ENCODE measurements around the gene KIF11. TPM values are rescaled to one million over a fixed set of nuclear protein-coding genes. Genes with fewer than 3 reads are reported as not detected.

The KIF11 gene
- total RNA-seq, 1 donor from 2014 or later = 5.7 TPM

GRCh38 chr10:92690915-92691590, 98.1 kb downstream of the KIF11 start:
- peaks cover 36 to 41% (median 41%) of the 10 kb centered on the region in 3 donors for H3K27me3 ChIP-seq (ENCODE audit: control insufficient read depth in 3 of 3, insufficient read depth in 3 of 3, low read length in 3 of 3)

DNA sequence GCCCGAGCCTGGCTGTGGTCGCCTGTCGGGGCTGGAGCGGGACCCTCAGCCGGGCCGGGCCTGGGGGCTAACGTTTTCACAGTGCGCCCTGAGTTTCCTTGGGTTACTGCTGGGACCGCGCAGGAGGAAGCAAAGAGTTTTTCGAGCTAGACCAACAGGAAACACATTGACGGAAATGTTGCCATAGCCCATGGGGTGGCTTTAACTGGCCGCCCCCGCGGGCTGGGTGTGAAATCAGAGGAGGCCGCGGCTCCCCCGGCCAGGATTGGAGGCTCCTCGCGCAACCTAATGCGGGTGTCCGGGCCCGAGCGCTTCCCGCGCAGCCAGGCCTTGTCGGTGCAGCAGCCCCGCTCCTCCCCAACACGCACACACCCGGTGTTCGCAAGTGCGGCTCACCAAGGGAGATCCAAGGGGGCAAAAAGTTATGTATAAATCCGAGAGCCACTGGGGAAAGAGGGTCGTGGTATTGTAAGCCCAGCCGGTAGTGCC, 98.7 kb downstream of the KIF11 start:
- Histone ChIP-seq H3K27ac (ENCODE audit: low read depth, low read length) (peak overlapping the region; percentile 70), H3K4me1 (ENCODE audit: control insufficient read depth in 3 of 3, insufficient read depth in 3 of 3, low read length in 3 of 3) (peaks cover 0 to 8% (median 6%) of the 10 kb centered on the region in 3 donors), H3K9ac (ENCODE audit: low read depth in 1 of 3, low read length in 3 of 3) (peak overlapping the region in 1 of 3 donors; percentile 64), H3K4me3 (ENCODE audit: low read length in 3 of 3) (peak overlapping the region; percentile 39 to 64 (median 43)), H3K27me3 (ENCODE audit: control insufficient read depth in 3 of 3, insufficient read depth in 3 of 3, low read length in 3 of 3) (peaks cover 41 to 47% (median 47%) of the 10 kb centered on the region in 3 donors), H3K36me3 (ENCODE audit: control insufficient read depth in 3 of 3, insufficient read depth in 3 of 3, low read length in 3 of 3) (no peaks in the 10 kb centered on the region), H3K9me3 (ENCODE audit: control insufficient read depth in 3 of 3, low read length in 3 of 3) (no peaks in the 10 kb centered on the region)

More at GRCh38 chr10:92690915-92691590, 98.1 kb downstream of the KIF11 start:
- H3K9ac ChIP-seq (ENCODE audit: low read depth in 1 of 3, low read length in 3 of 3) = peak overlapping the region; percentile 16 to 64 (median 36)
- H3K4me1 ChIP-seq (ENCODE audit: control insufficient read depth in 3 of 3, insufficient read depth in 3 of 3, low read length in 3 of 3) = peaks cover 0 to 8% (median 6%) of the 10 kb centered on the region in 3 donors
- no peaks in the 10 kb centered on the region for H3K9me3 ChIP-seq (ENCODE audit: control insufficient read depth in 3 of 3, low read length in 3 of 3)
- H3K4me3 ChIP-seq (ENCODE audit: low read length in 3 of 3) = peak overlapping the region in 2 of 3 donors; percentile 45 to 60
- H3K27ac ChIP-seq (ENCODE audit: low read depth, low read length) = peak overlapping the region; percentile 70
- H3K36me3 ChIP-seq (ENCODE audit: control insufficient read depth in 3 of 3, insufficient read depth in 3 of 3, low read length in 3 of 3) = no peaks in the 10 kb centered on the region

- H3K27me3 ChIP-seq (ENCODE audit: control insufficient read depth in 3 of 3, insufficient read depth in 3 of 3, low read length in 3 of 3) = peaks cover 41 to 48% (median 47%) of the 10 kb centered on the region in 3 donors
- peak overlapping the region; percentile 17 to 64 (median 39) for H3K4me3 ChIP-seq (ENCODE audit: low read length in 3 of 3)
- H3K4me1 ChIP-seq (ENCODE audit: control insufficient read depth in 3 of 3, insufficient read depth in 3 of 3, low read length in 3 of 3) = peaks cover 0 to 8% (median 6%) of the 10 kb centered on the region in 3 donors
- peak overlapping the region in 1 of 3 donors; percentile 54 for H3K9ac ChIP-seq (ENCODE audit: low read depth in 1 of 3, low read length in 3 of 3)
- no peaks in the 10 kb centered on the region for H3K9me3 ChIP-seq (ENCODE audit: control insufficient read depth in 3 of 3, low read length in 3 of 3)
- peak overlapping the region; percentile 70 for H3K27ac ChIP-seq (ENCODE audit: low read depth, low read length)
- H3K36me3 ChIP-seq (ENCODE audit: control insufficient read depth in 3 of 3, insufficient read depth in 3 of 3, low read length in 3 of 3) = no peaks in the 10 kb centered on the region
These were observed 99.2 kb downstream of the KIF11 start for GRCh38 chr10:92692080-92692671.

DNA sequence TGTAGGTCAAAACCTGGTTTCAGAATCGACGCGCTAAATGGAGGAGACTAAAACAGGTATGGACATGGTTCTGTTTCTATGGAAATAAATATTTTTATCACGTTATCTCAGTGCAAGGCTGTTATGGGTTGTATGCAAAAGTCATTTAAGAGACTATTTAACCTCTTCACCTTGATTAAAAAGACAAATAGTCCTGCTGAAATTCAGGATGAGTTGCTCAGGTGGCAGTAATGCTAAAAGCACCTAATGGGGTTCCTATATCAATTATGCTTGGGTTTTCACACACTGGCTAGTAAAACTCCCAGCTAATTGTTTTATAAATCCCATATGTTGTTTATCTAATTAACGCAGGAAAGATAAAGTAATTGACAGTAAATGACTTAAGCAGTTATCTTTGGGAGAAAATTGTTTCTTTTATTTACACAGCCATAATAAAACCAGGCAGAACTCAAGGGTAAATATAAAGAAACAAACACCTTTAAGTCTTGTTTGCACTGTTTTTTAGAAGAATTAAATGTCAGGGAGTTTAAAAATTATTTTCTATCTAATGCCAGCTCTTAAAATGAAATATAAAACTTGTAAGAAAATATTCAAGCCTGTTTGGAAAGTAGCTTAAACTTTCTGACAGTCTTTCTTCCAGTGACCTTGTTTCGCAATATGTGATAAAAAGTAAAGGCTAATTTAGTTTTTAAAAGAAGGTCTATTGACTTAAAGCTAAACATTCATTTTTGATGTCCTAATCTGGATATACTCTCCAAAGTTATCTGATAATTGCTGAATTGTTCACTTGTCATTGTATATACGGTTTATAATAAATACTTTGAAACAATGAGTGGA, 100.0 kb downstream of the KIF11 start:
- Histone ChIP-seq H3K4me1 (ENCODE audit: control insufficient read depth in 3 of 3, insufficient read depth in 3 of 3, low read length in 3 of 3) (peaks cover 0 to 8% (median 6%) of the 10 kb centered on the region in 3 donors), H3K4me3 (ENCODE audit: low read length in 3 of 3) (peak overlapping the region in 2 of 3 donors; percentile 39 to 64), H3K27ac (ENCODE audit: low read depth, low read length) (no peak overlapping the region), H3K36me3 (ENCODE audit: control insufficient read depth in 3 of 3, insufficient read depth in 3 of 3, low read length in 3 of 3) (no peaks in the 10 kb centered on the region), H3K9ac (ENCODE audit: low read depth in 1 of 3, low read length in 3 of 3) (no peak overlapping the region), H3K27me3 (ENCODE audit: control insufficient read depth in 3 of 3, insufficient read depth in 3 of 3, low read length in 3 of 3) (peaks cover 46 to 48% (median 47%) of the 10 kb centered on the region in 3 donors), H3K9me3 (ENCODE audit: control insufficient read depth in 3 of 3, low read length in 3 of 3) (no peaks in the 10 kb centered on the region)

DNA sequence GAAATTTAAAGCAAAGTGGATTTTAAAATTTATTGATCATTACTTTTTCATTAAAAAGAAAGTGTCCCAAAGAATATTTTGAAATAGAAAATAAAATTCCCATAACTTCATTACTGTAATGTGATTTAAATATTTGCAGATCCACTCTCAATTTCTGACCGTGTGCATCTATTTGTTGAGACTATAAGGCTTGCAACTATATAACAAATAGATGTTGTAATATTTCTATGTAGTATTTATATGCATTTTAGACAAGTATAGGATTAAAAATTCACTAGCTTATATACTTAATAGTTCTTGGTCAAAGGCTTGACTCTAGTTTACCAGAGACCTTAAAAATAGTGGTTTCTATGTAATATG, 100.6 kb downstream of the KIF11 start:
- Histone ChIP-seq H3K36me3 (ENCODE audit: control insufficient read depth in 3 of 3, insufficient read depth in 3 of 3, low read length in 3 of 3) (no peaks in the 10 kb centered on the region), H3K9me3 (ENCODE audit: control insufficient read depth in 3 of 3, low read length in 3 of 3) (no peaks in the 10 kb centered on the region), H3K27ac (ENCODE audit: low read depth, low read length) (no peak overlapping the region), H3K4me3 (ENCODE audit: low read length in 3 of 3) (no peak overlapping the region), H3K4me1 (ENCODE audit: control insufficient read depth in 3 of 3, insufficient read depth in 3 of 3, low read length in 3 of 3) (peaks cover 0 to 8% (median 6%) of the 10 kb centered on the region in 3 donors), H3K27me3 (ENCODE audit: control insufficient read depth in 3 of 3, insufficient read depth in 3 of 3, low read length in 3 of 3) (peaks cover 46 to 48% (median 47%) of the 10 kb centered on the region in 3 donors), H3K9ac (ENCODE audit: low read depth in 1 of 3, low read length in 3 of 3) (no peak overlapping the region)

DNA sequence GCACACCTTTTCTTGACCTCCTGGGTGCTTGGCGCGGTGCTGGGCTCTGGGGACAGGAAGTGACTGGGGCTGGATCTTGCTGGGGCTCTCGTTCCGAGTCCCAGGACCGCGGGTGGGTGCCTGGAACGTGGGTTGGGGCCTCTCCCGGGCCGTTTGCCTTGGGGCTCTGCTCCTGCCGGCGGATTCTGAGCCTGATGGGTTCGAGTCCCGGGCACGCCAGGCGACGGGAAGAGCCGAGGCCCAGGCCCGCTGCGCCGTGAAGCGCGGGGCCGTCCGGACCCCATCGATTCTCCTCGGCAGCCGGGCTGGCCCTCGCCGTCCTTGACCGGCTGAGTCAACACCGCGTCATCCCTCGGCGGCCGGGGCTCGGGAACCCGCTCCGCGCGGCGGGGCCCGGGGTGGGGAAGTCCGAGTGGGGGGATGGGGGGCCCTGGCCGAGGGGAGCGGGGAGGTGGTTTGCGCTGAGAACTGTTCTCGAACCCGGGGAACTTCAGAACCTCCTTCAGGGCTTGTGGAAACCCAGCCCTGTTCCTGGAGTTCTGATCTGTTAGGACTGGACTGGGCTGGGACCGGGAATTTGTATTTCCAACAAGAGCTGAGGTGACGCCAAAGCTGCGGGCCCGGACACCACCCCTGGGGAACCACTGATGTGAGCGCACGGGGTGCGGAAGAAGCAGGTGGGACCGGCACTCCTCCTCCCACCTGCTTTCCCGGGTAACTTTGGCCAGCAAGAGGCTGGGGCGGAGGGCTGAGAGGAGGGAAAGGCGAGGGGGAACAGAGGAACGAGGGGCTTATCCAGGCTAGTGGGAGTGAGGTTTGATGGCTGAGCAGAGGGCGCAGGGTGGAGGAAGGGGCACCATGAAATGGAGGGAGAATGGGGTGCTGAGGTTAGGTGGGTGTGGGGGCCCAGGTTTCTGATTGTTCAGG, 103.0 kb downstream of the KIF11 start:
- Histone ChIP-seq H3K4me3 (ENCODE audit: low read length in 3 of 3) (no peak overlapping the region), H3K27me3 (ENCODE audit: control insufficient read depth in 3 of 3, insufficient read depth in 3 of 3, low read length in 3 of 3) (peaks cover 36 to 45% (median 40%) of the 10 kb centered on the region in 3 donors), H3K9me3 (ENCODE audit: control insufficient read depth in 3 of 3, low read length in 3 of 3) (no peaks in the 10 kb centered on the region), H3K9ac (ENCODE audit: low read depth in 1 of 3, low read length in 3 of 3) (no peak overlapping the region), H3K36me3 (ENCODE audit: control insufficient read depth in 3 of 3, insufficient read depth in 3 of 3, low read length in 3 of 3) (no peaks in the 10 kb centered on the region), H3K27ac (ENCODE audit: low read depth, low read length) (no peak overlapping the region), H3K4me1 (ENCODE audit: control insufficient read depth in 3 of 3, insufficient read depth in 3 of 3, low read length in 3 of 3) (peaks cover 8 to 11% (median 8%) of the 10 kb centered on the region in 3 donors)

DNA sequence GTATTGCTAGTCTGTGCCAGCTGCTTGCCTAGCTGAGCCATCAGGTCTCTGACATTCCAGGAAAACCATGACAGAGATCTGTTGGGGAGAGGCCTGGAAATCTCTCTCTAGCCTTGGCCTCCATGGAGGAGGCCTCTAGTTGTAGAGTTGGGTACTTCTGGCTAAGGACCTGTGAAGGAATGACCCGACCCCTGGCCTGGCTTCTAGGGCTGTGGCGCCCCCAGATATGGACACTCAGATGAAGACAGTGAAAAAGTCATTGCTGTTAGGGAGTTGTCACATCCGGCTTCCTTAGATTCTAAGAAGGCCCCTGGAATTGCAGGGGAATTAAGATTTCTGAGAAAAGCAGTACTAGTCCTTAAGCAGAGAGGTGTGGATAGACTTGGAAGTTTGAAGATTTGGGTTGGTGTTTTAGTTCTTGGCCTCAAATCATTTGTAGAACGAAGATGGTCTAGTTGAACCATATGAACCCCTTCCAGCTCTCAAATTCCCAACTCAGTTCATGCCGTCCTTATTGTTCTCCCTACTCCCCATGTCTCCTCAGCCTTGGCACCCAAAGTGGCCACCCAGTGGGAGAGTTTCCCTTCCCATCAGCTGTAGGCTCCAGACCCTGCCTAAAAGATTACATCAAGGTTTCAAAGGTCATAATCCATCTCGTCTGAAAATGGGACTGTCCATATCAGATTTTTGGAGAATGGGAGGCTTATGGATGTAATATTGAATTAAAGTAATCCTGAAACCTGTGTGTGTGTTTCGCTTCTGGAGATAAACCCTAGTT, 103.9 kb downstream of the KIF11 start:
- Histone ChIP-seq H3K9ac (ENCODE audit: low read depth in 1 of 3, low read length in 3 of 3) (no peak overlapping the region), H3K4me3 (ENCODE audit: low read length in 3 of 3) (no peak overlapping the region), H3K36me3 (ENCODE audit: control insufficient read depth in 3 of 3, insufficient read depth in 3 of 3, low read length in 3 of 3) (no peaks in the 10 kb centered on the region), H3K27ac (ENCODE audit: low read depth, low read length) (no peak overlapping the region), H3K27me3 (ENCODE audit: control insufficient read depth in 3 of 3, insufficient read depth in 3 of 3, low read length in 3 of 3) (peaks cover 28 to 45% (median 34%) of the 10 kb centered on the region in 3 donors), H3K4me1 (ENCODE audit: control insufficient read depth in 3 of 3, insufficient read depth in 3 of 3, low read length in 3 of 3) (peaks cover 8 to 11% (median 8%) of the 10 kb centered on the region in 3 donors), H3K9me3 (ENCODE audit: control insufficient read depth in 3 of 3, low read length in 3 of 3) (no peaks in the 10 kb centered on the region)

GRCh38 chr10:92697663-92698511, 105.0 kb downstream of the KIF11 start:
- Histone ChIP-seq H3K4me1 (ENCODE audit: control insufficient read depth in 3 of 3, insufficient read depth in 3 of 3, low read length in 3 of 3) (peaks cover 4 to 11% (median 11%) of the 10 kb centered on the region in 3 donors), H3K27me3 (ENCODE audit: control insufficient read depth in 3 of 3, insufficient read depth in 3 of 3, low read length in 3 of 3) (peaks cover 19 to 41% (median 30%) of the 10 kb centered on the region in 3 donors), H3K9ac (ENCODE audit: low read depth in 1 of 3, low read length in 3 of 3) (no peak overlapping the region), H3K36me3 (ENCODE audit: control insufficient read depth in 3 of 3, insufficient read depth in 3 of 3, low read length in 3 of 3) (no peaks in the 10 kb centered on the region), H3K27ac (ENCODE audit: low read depth, low read length) (no peak overlapping the region), H3K9me3 (ENCODE audit: control insufficient read depth in 3 of 3, low read length in 3 of 3) (no peaks in the 10 kb centered on the region), H3K4me3 (ENCODE audit: low read length in 3 of 3) (no peak overlapping the region)

All from skeletal muscle tissue (tissue), 4 donors.